Coronary artery (tissue), 2 donors: ENCODE measurements around the gene NIPAL3.
"Not testable (repeated sequence)": the region's sequence is repeated elsewhere in the genome, so short reads cannot be mapped to it uniquely, and the experiment has no call there.

ENCODE experiments used
- DNase-seq: peaks from one replicate; pipeline ENCODE4 v3.0.0-alpha.2; 2017; ENCODE audit warnings: low spot score
- H3K27ac ChIP-seq, 2 donors: fragments of 200-600 bp; sonication (generic); one replicate each; pipeline ENCODE4 v1.5.1; 2016 to 2019
- H3K4me3 ChIP-seq: fragments of 200-600 bp; sonication (generic); 2 replicates; pipeline ENCODE4 v1.5.1; 2016; ENCODE audit warnings: mild to moderate bottlenecking, moderate library complexity
- CTCF ChIP-seq: fragments of 200-600 bp; sonication (generic); IDR thresholded peaks from one replicate; pipeline ENCODE4 v1.5.1; 2019; ENCODE audit warnings: antibody characterized with exemption

The NIPAL3 gene

GRCh38 chr1:24504560-24504959 is 89.0 kb downstream of the NIPAL3 start:
- DNase-seq: no peak
- Histone ChIP-seq H3K27ac (no peak overlapping the region), H3K4me3 (no peak overlapping the region)
- no peak for TF ChIP-seq CTCF

- DNase-seq: no peak
- Histone ChIP-seq H3K4me3 (no peak overlapping the region), H3K27ac (no peak overlapping the region)
- TF ChIP-seq CTCF: no peak
Measured at GRCh38 chr1:24505816-24506215, 90.2 kb downstream of the NIPAL3 start.

- Histone ChIP-seq H3K27ac (no peak overlapping the region), H3K4me3 (no peak overlapping the region)
Measured at GRCh38 chr1:24506691-24507381, 91.2 kb downstream of the NIPAL3 start.

GRCh38 chr1:24507405-24507804 is 91.8 kb downstream of the NIPAL3 start:
- H3K4me3 ChIP-seq: no peak overlapping the region
- TF ChIP-seq CTCF: no peak
- H3K27ac ChIP-seq: no peak overlapping the region
- DNase-seq: no peak

More at GRCh38 chr1:24506691-24507381, 91.2 kb downstream of the NIPAL3 start:
- no peak for DNase-seq
- TF ChIP-seq CTCF: no peak

GRCh38 chr1:24508911-24509310 is 93.3 kb downstream of the NIPAL3 start:
- no peak for TF ChIP-seq CTCF
- Histone ChIP-seq H3K27ac (no peak overlapping the region), H3K4me3 (no peak overlapping the region)
- no peak for DNase-seq

GRCh38 chr1:24513706-24514105 is 98.1 kb downstream of the NIPAL3 start:
- no peak for TF ChIP-seq CTCF
- no peak overlapping the region for H3K27ac ChIP-seq
- H3K4me3 ChIP-seq: no peak overlapping the region
- no peak for DNase-seq

- H3K4me3 ChIP-seq: no peak overlapping the region
- TF ChIP-seq CTCF: no peak
- H3K27ac ChIP-seq: no peak overlapping the region
- no peak for DNase-seq
Measured at GRCh38 chr1:24514946-24515345, 99.3 kb downstream of the NIPAL3 start.

- H3K27ac ChIP-seq, H3K4me3 ChIP-seq, DNase-seq: not testable (repeated sequence)
Measured at GRCh38 chr1:24515671-24516209, 100.1 kb downstream of the NIPAL3 start.
